Astrocyte of the cerebellum (primary cell): ENCODE measurements around the gene HDGFL1.

Experiments
- DNase-seq: peaks from one replicate; pipeline ENCODE4 v3.0.0-alpha.2; 2011; ENCODE audit warnings: low read depth
- H3K4me3 ChIP-seq: 2 replicates; pipeline ENCODE4 v1.5.1; 2011; ENCODE audit warnings: mild to moderate bottlenecking, low read depth, low read length, moderate library complexity
- CTCF ChIP-seq: IDR thresholded peaks from 2 replicates; pipeline ENCODE4 v1.5.1; 2012; ENCODE audit warnings: low read length, low read depth, moderate library complexity, mild to moderate bottlenecking; ENCODE audit errors: missing control alignments
- in situ Hi-C: cut with HindIII; loops from 2 replicates; pipeline ENCODE4 v1.10.0; 2017; ENCODE audit warnings: low sequenced_read_pairs

HDGFL1 gene

DNA sequence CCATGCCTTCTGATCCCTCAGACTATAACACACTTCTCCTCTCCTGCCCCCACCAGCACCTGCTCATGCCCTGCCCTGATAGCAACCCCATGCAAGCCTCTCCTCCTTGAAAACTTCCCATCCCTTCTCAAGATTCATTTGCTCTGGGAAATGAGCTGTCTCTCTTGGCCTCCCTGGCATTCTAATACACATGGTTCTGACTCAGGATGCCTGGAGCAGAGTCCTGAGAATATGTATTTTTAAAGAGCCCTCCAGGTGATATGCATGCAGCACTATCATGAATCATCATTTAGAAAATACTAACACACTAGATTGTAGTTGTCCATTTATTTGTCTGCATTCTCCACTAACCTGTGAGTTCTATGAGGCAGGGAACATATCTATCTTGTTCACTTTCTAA, 26.6 kb downstream of the HDGFL1 start:
- in situ Hi-C loops = no loop called here
- no peak for DNase-seq
- no peak overlapping the region for H3K4me3 ChIP-seq
- TF ChIP-seq CTCF = no peak

DNA sequence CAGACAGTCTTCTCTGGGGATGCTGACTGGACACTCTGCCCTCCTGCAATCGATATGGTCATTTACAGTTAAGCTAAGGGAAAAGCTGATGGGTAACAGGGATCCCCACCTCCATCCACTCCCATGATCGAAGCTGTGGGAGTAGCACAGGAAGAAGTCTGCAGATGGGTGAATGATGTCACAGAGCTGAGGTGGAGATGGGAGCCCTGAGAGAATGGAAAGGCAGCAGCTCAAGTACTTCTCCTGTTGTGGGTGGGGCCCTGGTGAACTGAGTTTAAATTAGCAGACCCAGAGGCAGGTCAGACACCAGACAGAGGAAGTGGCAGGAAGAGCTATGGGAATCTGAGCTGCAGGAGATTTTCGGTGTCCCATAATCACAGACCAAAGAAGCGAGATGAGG, 29.0 kb downstream of the HDGFL1 start:
- no peak for DNase-seq
- TF ChIP-seq CTCF = no peak
- H3K4me3 ChIP-seq = no peak overlapping the region
- in situ Hi-C loops = no loop called here

DNA sequence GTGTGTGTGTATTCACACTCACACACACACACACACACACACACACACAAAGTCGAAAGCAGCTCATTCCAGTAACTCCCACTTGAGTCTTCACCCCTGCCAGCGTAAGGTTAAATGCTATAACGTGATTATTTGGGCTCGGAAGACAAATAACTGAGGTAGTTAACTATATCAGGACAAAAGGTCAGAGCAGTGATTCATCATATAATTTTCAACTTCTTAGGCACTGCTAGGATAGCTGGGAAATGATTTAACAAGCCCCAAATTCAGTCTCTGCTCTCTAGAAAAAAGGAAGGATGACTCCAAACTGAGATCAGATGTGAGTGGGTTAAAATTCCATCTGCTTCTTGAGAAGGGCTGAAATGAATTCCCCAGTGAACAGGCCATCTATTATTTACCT, 30.7 kb downstream of the HDGFL1 start:
- TF ChIP-seq CTCF = no peak
- no peak overlapping the region for H3K4me3 ChIP-seq
- no peak for DNase-seq
- in situ Hi-C loops = no loop called here

- no peak overlapping the region for H3K4me3 ChIP-seq
- in situ Hi-C loops = no loop called here
- DNase-seq = no peak
- no peak for TF ChIP-seq CTCF
Measured at GRCh38 chr6:22601984-22602383, 32.6 kb downstream of the HDGFL1 start.

DNA sequence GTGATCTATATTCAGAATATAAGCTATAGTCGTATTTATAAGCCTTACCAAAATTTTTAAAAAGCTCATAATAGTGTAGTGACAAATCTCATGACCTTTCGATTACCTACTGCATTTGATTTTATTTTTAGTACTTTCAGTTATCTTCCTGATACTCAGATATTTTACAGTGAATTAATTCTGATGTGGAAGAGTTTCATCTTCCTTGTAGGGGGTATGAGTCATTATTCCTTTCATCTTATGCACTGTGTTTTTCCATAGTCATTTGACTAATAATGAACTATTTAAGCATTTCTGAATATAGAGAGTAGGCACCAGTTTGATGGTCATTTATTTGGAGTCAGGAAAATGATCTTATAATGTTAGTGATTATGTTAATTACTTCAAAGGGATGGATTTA, 36.4 kb downstream of the HDGFL1 start:
- no peak for DNase-seq
- in situ Hi-C loops = no loop called here
- no peak overlapping the region for H3K4me3 ChIP-seq
- no peak for TF ChIP-seq CTCF

GRCh38 chr6:22610127-22610526, 40.8 kb downstream of the HDGFL1 start:
- TF ChIP-seq CTCF = no peak
- H3K4me3 ChIP-seq = no peak overlapping the region
- in situ Hi-C loops = no loop called here
- no peak for DNase-seq

GRCh38 chr6:22612236-22612635, 42.9 kb downstream of the HDGFL1 start:
- in situ Hi-C loops = no loop called here
- TF ChIP-seq CTCF = no peak
- no peak for DNase-seq
- no peak overlapping the region for H3K4me3 ChIP-seq
